GM12865 (cell line): ENCODE measurements around the gene HIBADH.

Source experiments
- DNase-seq: peaks from one replicate; pipeline ENCODE4 v3.0.0; 2010; ENCODE audit warnings: low read depth
- H3K4me3 ChIP-seq: 2 replicates; pipeline ENCODE4 v1.5.1; 2011; ENCODE audit warnings: mild to moderate bottlenecking, low read depth, low read length, control low read depth
- CTCF ChIP-seq: IDR thresholded peaks from 2 replicates; pipeline ENCODE4 v1.5.1; 2011; ENCODE audit warnings: low read length, control low read depth, low read depth, inconsistent platforms; ENCODE audit not compliant: insufficient read depth; ENCODE audit errors: missing control alignments

The HIBADH gene

GRCh38 chr7:27614095-27614494 is 48.6 kb downstream of the HIBADH start:
- H3K4me3 ChIP-seq, result no peak overlapping the region
- no peak for TF ChIP-seq CTCF
- no peak for DNase-seq

GRCh38 chr7:27611059-27611458 is 51.6 kb downstream of the HIBADH start:
- no peak overlapping the region for H3K4me3 ChIP-seq
- no peak for DNase-seq
- TF ChIP-seq CTCF, result no peak

GRCh38 chr7:27608776-27609495 is 53.7 kb downstream of the HIBADH start:
- H3K4me3 ChIP-seq, result no peak overlapping the region
- TF ChIP-seq CTCF, result no peak
- no peak for DNase-seq

GRCh38 chr7:27607210-27607606 is 55.5 kb downstream of the HIBADH start:
- no peak for TF ChIP-seq CTCF

GRCh38 chr7:27606270-27607209 is 56.1 kb downstream of the HIBADH start:
- no peak for DNase-seq
- no peak overlapping the region for H3K4me3 ChIP-seq
- TF ChIP-seq CTCF, result no peak

More at GRCh38 chr7:27607210-27607606, 55.5 kb downstream of the HIBADH start:
- DNase-seq, result no peak
- H3K4me3 ChIP-seq, result no peak overlapping the region

- peak; percentile 32 for TF ChIP-seq CTCF
- H3K4me3 ChIP-seq, result no peak overlapping the region; the same call in 1 of the 2 replicates
- DNase-seq, result peak; percentile 12
Observed at GRCh38 chr7:27605689-27606269, 56.9 kb downstream of the HIBADH start.
